OCI-LY7 (cell line): ENCODE measurements around the gene KRTAP5-10. TPM values are rescaled to one million over a fixed set of nuclear protein-coding genes. Genes with fewer than 3 reads are reported as not detected.

Experiments used
- BruUV-seq: library from RNA; stranded (reverse); fragments of 400-500 nt; replicated peaks from 2 replicates; lab custom pipeline; 2021; lab: Mats Ljungman, UMichigan
- CTCF ChIA-PET: fragments of 300-600 bp; sonication (Branson Sonifier 250); formaldehyde crosslinking; loops from one replicate; lab custom pipeline; 2022; ENCODE audit warnings: antibody characterized with exemption; ENCODE audit not compliant: unreplicated experiment; lab: Charles Lee
- POLR2A ChIA-PET: fragments of 300-600 bp; sonication (Branson Sonifier 250); formaldehyde crosslinking; loops from one replicate; lab custom pipeline; 2022; ENCODE audit warnings: antibody characterized with exemption; lab: Charles Lee
- DNase-seq: peaks from one replicate; pipeline ENCODE4 v3.0.0-alpha.2; 2015; ENCODE audit warnings: low spot score
- H2AFZ ChIP-seq: fragments of 200-600 bp; sonication (generic), shearing (Covaris generic); 2 replicates; pipeline ENCODE4 v1.6.1; 2014; ENCODE audit warnings: mild to moderate bottlenecking, antibody characterized with exemption, low read length, moderate library complexity
- H3K27ac ChIP-seq: fragments of 200-600 bp; sonication (generic); 2 replicates; pipeline ENCODE4 v1.5.1; 2014; ENCODE audit warnings: mixed run types, low read depth, mild to moderate bottlenecking, moderate library complexity, low read length, inconsistent platforms; ENCODE audit not compliant: poor library complexity, severe bottlenecking
- H3K36me3 ChIP-seq: fragments of 200-600 bp; sonication (generic); 2 replicates; pipeline ENCODE4 v1.6.1; 2014; ENCODE audit warnings: mild to moderate bottlenecking, antibody characterized with exemption, low read length, moderate library complexity, mixed read lengths; ENCODE audit not compliant: insufficient read depth
- H3K4me1 ChIP-seq: fragments of 200-600 bp; sonication (generic); 2 replicates; pipeline ENCODE4 v1.5.1; 2014; ENCODE audit warnings: mild to moderate bottlenecking, low read length; ENCODE audit not compliant: insufficient read depth, poor library complexity, severe bottlenecking
- H3K4me2 ChIP-seq: fragments of 200-600 bp; sonication (generic); 2 replicates; pipeline ENCODE4 v1.6.1; 2014; ENCODE audit warnings: mild to moderate bottlenecking, low read length
- H3K4me3 ChIP-seq: fragments of 200-600 bp; sonication (generic); 2 replicates; pipeline ENCODE4 v1.5.1; 2014; ENCODE audit warnings: mild to moderate bottlenecking, low read depth, low read length; ENCODE audit not compliant: poor library complexity, severe bottlenecking
- H3K79me2 ChIP-seq: fragments of 200-600 bp; sonication (generic); 2 replicates; pipeline ENCODE4 v1.6.1; 2016; ENCODE audit warnings: low read depth, mild to moderate bottlenecking, low read length, moderate library complexity, mixed read lengths; ENCODE audit not compliant: insufficient read depth
- H3K9me2 ChIP-seq: fragments of 200-600 bp; sonication (generic); 2 replicates; pipeline ENCODE4 v1.6.1; 2016; ENCODE audit warnings: mild to moderate bottlenecking, low read length, mixed read lengths; ENCODE audit not compliant: insufficient read depth
- H3K9me3 ChIP-seq: fragments of 200-600 bp; sonication (generic); 2 replicates; pipeline ENCODE4 v1.6.1; 2014; ENCODE audit warnings: mild to moderate bottlenecking, mixed run types, low read length, mixed read lengths
- H4K20me1 ChIP-seq: fragments of 200-600 bp; sonication (generic); 2 replicates; pipeline ENCODE4 v1.6.1; 2014; ENCODE audit warnings: mild to moderate bottlenecking, antibody characterized with exemption, low read length, moderate library complexity, mixed read lengths; ENCODE audit not compliant: insufficient read depth
- EZH2phosphoT487 ChIP-seq: fragments of 200-600 bp; sonication (generic); IDR thresholded peaks from 2 replicates; pipeline ENCODE4 v1.6.1; 2018; ENCODE audit warnings: low read depth, borderline replicate concordance, mild to moderate bottlenecking, mixed run types, antibody characterized with exemption, low read length, moderate library complexity, mixed read lengths
- intact Hi-C: fragments of 100-400 bp; cut with micrococcal nuclease; formaldehyde crosslinking; loops from one replicate; pipeline ENCODE4 v1.10.0; 2022; ENCODE audit not compliant: unreplicated experiment
- total RNA-seq, 2 experiments: library from RNA; depleted of rRNA in 1 of 2; stranded (reverse); fragments of >200 nt in 1 of 2; shearing (Covaris generic) in 1 of 2; gene quantifications; 2 replicates each; pipeline ENCODE4 v1.2.3, GENCODE V29; 2014 to 2022
- TF ChIP-seq, protein P1 (sequence below): fragments of 200-600 bp; sonication (generic); conservative IDR thresholded peaks from 2 replicates; pipeline ENCODE4 v1.5.1; 2014; ENCODE audit warnings: mild to moderate bottlenecking, antibody characterized with exemption, low read length, moderate library complexity, mixed read lengths

Gene KRTAP5-10
- total RNA-seq, 2 experiments from 2014 or later, result not detected

DNA sequence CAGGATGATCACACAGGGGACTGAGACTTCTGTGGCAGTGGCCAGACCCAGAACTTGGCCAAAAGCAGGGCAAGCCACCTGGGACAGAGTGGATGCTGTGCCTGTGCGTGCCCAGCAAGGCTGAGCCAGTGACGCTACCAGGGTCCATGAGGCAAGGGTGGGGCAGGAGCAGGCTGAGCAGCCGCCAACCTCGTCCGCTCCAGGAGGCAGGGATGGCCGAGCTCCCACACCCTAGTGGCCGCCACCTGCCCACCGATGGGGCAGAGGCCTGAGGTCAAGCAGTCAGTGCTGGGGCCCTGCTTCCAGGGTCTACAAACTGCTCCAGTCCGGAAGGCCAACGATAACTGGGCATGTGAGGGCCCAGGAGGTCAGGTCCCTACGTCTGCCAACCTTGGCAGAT is 9.9 kb upstream of the KRTAP5-10 start:
- ChIA-PET CTCF (no interaction called here), POLR2A (no interaction called here)
- TF ChIP-seq, protein P1, sequence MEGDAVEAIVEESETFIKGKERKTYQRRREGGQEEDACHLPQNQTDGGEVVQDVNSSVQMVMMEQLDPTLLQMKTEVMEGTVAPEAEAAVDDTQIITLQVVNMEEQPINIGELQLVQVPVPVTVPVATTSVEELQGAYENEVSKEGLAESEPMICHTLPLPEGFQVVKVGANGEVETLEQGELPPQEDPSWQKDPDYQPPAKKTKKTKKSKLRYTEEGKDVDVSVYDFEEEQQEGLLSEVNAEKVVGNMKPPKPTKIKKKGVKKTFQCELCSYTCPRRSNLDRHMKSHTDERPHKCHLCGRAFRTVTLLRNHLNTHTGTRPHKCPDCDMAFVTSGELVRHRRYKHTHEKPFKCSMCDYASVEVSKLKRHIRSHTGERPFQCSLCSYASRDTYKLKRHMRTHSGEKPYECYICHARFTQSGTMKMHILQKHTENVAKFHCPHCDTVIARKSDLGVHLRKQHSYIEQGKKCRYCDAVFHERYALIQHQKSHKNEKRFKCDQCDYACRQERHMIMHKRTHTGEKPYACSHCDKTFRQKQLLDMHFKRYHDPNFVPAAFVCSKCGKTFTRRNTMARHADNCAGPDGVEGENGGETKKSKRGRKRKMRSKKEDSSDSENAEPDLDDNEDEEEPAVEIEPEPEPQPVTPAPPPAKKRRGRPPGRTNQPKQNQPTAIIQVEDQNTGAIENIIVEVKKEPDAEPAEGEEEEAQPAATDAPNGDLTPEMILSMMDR, result no peak
- TF ChIP-seq EZH2phosphoT487, result no peak

DNA sequence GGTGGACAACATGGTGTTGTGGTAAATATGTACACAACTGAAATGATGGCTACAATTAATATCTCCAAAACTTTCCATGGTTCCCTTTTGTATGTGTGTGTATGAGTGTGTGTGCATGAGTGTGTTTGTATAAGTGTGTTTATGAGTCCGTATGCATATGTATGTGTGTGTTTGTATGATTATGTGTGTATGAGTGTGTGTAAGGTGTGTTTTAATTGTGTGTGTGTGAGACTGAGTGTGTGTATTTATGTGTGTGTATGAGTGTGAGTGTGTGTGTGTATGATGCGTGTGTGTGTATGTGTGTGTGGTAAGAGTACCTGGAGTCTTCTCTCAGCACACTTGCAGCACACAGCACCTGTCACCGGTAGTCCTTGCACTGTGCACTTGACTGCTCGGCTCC is 9.3 kb upstream of the KRTAP5-10 start:
- no peak for TF ChIP-seq EZH2phosphoT487
- TF ChIP-seq, protein P1, result no peak
- H3K9me2 ChIP-seq, result no peaks in the 10 kb centered on the region
- no peak overlapping the region for H2AFZ ChIP-seq
- H3K4me2 ChIP-seq, result no peak overlapping the region
- no peaks in the 10 kb centered on the region for H3K36me3 ChIP-seq
- no peaks in the 10 kb centered on the region for H3K79me2 ChIP-seq
- no peak overlapping the region for H3K4me3 ChIP-seq
- BruUV-seq, result no TSS peak
- CTCF ChIA-PET, result no interaction called here
- intact Hi-C loops, result no loop called here
- DNase-seq, result no peak
- H3K4me1 ChIP-seq, result no peaks in the 10 kb centered on the region
- no peaks in the 10 kb centered on the region for H3K9me3 ChIP-seq
- no peaks in the 10 kb centered on the region for H4K20me1 ChIP-seq
- POLR2A ChIA-PET, result no interaction called here
- no peak overlapping the region for H3K27ac ChIP-seq

More for the DNA sequence above, 9.9 kb upstream of the KRTAP5-10 start:
- Histone ChIP-seq H3K9me3 (no peaks in the 10 kb centered on the region), H3K79me2 (no peaks in the 10 kb centered on the region), H3K36me3 (no peaks in the 10 kb centered on the region), H3K27ac (no peak overlapping the region), H4K20me1 (no peaks in the 10 kb centered on the region), H2AFZ (no peak overlapping the region), H3K4me2 (no peak overlapping the region), H3K4me3 (no peak overlapping the region), H3K9me2 (no peaks in the 10 kb centered on the region), H3K4me1 (no peaks in the 10 kb centered on the region)
- BruUV-seq, result no TSS peak
- DNase-seq, result no peak
- intact Hi-C loops, result no loop called here

DNA sequence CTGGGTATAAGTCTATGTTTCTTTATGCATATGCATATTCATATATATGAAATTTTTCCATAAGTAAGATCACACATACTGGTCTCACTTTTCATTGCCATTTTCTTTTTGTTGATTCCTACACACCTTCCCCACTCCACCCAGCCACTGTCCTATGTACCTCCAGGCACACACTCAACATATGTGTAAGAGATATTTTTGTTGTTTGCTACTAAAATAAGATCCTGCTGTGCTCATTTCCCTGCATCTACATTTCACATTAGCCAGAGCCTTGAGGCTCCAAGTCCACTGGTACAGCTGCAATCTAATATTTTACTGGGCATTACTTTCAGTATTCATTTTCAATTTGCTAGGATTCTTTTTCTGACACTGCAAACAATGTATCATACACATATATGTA is 8.1 kb upstream of the KRTAP5-10 start:
- CTCF ChIA-PET, result no interaction called here
- intact Hi-C loops, result no loop called here
- POLR2A ChIA-PET, result no interaction called here
- H3K4me2 ChIP-seq, result no peak overlapping the region
- no peaks in the 10 kb centered on the region for H4K20me1 ChIP-seq
- H3K9me2 ChIP-seq, result no peaks in the 10 kb centered on the region
- TF ChIP-seq, protein P1, result no peak
- TF ChIP-seq EZH2phosphoT487, result no peak
- no peak for DNase-seq
- no peak overlapping the region for H3K4me3 ChIP-seq
- BruUV-seq, result no TSS peak
- no peak overlapping the region for H3K27ac ChIP-seq
- no peak overlapping the region for H2AFZ ChIP-seq
- H3K9me3 ChIP-seq, result no peaks in the 10 kb centered on the region
- no peaks in the 10 kb centered on the region for H3K4me1 ChIP-seq
- H3K36me3 ChIP-seq, result no peaks in the 10 kb centered on the region
- no peaks in the 10 kb centered on the region for H3K79me2 ChIP-seq
